Smooth muscle cell of the brain vasculature (primary cell): ENCODE results near the gene PLA2R1.

Source experiments
- DNase-seq: peaks from one replicate; pipeline ENCODE4 v3.0.0-alpha.2; 2012; ENCODE audit warnings: low read depth, low spot score

Gene PLA2R1

DNA sequence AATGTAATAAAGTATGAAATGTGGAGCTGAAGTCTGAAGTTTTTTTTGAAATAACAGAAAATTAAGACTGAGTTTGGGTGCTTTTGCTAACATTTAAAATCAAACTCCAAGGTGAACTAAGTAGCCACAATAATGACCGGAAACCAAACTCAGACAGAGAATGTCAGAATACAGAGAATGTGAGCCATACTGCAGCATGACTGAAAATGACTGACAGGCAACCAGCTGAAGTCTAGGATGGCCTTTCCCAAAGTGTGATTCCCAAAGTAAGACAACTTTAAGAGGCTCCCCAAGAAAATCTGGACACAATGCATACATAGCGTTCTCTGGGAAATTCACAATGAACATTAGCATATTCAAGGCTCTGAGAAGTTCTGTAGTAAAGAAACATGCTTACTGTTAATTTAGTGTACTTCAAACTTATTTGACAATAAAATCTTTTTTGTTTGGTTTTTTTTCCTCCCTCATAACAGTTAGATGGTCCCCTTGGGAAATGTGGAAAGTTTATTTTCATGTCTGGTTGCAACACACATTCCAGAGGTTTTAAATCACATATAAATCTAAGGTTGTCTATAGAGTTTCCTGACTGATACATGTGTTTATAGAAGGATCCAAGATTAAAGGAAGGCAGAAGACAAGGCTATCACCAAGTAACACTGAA is 28.6 kb downstream of the PLA2R1 start:
- peak; percentile 69 for DNase-seq

DNA sequence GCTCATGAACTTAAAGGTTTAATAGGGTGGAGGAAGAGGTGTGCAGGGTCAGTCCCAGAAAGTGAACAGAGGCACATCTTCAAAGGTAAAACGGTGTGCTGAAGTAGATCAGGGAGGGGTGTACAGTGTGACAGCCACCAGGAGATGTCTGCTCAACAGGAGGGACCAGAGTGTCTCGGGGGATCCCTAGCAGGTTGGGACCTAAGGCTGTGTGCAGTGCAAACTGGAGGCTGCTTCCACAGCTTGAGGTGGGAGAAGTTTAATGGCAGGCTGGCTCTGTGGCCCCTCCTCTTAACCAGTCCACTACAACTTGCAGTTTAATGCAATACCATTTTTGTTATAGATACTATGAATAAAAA is 33.2 kb downstream of the PLA2R1 start:
- no peak for DNase-seq

GRCh38 chr2:160028431-160029269 is 33.8 kb downstream of the PLA2R1 start:
- peak; percentile 9 for DNase-seq

- no peak for DNase-seq
Observed at GRCh38 chr2:160022162-160022561, 40.3 kb downstream of the PLA2R1 start.

DNA sequence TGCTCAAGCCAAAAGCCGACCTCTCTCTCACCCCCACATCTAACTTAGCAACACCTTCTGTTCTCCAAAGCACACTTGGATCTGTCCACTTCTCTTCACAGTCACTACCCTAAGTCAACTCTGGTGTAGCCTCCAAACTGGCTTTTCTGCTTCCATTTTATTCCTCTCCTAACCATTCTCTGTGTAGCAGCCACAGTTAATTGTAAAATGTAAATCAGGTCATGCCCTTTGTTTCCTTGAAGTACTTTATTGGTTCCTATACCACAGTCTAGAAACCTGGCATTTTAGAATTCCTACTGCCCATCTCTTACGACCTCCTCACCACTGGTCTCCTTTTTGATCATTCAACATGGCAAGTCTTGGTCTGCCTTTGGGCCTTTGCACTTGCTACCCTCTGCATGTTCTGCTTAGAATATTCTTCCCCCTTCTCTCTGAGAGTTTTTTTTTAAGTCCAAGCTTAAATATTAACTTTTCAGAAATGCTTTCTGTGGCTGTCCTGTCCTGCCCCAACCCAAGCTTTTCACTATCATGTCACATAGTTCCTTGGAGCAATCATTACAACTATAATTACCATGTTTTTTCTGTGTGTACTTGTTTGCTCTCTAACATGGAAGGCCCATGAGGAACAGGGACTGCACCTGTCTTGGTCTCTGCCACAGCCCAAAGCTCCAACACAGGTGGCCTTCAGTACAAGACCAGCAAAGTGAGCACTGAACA is 42.9 kb downstream of the PLA2R1 start:
- no peak for DNase-seq

DNA sequence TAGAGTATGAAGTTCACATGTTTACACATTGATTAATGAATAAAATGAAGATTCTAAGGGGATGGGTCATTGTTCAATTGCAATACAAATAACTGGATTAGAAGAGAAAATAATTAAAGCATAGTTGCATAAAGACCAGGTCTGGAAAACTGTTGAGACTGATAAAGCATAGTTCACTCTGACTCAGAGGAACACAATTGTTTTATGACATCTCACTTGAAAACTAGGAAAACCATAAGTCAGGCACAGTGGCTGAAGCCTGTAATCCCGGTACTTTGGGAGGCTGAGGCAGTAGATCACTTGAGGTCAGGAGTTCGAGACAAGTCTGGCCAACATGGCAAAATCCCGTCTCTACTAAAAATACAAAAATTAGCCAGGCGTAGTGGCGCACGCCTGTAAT is 46.7 kb downstream of the PLA2R1 start:
- DNase-seq = no peak

GRCh38 chr2:160014227-160014626 is 48.2 kb downstream of the PLA2R1 start:
- DNase-seq = no peak

DNA sequence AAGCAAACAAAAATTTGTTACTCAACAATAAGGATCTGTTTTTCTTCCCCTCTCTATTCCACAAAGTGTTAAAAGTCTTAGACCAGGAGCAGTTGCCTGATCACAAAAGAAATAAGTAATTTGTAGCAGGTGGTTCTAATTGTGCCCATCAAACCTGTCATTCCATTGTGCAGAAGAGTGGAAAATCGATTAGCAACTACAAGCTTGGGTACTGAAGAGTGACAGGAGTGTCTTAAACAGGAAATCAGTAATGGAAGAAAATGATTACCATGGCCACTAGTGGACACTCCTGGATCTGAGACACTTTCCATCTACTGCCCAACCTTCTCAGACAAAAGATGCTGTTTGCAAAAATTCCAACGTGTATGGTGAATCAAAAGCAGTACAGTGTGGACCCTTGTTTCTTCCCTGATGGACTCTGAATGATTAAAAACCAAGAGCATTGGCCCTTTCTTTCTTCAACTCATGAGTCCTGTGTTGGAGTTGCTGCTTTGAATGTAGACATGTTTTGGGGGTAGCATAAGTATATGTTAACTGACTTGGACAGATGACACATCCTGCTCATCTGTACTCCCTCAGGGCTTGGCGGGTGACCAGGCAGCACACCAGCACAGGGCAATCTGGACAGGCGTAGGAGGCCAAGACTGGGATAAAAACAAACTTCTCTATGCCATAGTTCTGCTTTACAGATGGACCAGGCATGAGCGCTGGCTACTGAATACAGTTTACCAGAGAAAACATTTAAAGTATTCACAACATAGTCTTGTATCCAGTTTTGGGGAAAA is 51.9 kb downstream of the PLA2R1 start:
- no peak for DNase-seq

DNA sequence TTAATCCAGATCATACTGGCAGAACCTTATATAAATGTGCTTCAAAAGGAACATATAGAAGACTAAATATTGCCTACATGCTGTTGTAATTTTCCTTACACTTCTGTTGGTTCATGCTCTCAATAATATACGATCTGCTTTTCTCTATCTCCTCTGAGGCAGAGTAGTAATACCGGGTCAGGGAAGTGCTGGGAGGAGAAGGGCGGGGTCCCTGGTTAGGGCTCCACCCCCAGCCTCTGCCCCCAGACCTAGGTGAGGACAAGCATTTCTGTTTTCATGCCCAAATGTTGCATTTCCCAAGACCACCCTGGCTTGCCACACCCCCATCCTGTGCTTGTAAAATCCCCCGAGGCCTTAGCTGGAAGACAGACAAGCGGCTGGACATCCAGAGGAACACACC is 55.3 kb downstream of the PLA2R1 start:
- DNase-seq = no peak

GRCh38 chr2:160006475-160006874 is 55.9 kb downstream of the PLA2R1 start:
- DNase-seq = no peak

DNA sequence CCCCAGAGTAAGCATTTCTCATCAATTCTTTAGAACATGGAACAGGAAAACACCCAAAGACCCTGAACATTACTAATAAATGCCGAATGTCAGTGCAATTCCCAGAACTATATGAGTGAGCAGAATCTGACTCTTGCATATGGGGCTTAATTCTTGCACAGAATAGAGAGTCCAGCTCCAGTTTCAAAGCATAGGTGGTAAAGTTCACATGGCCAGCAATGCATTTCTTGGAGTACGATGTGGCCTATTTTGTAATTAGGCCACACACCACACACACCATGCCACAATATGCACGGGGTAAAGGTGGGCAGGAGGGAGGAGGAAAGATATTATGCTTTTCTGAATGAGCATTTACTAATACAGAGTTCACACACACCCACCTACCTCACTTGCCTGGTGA is 56.5 kb downstream of the PLA2R1 start:
- DNase-seq = no peak

GRCh38 chr2:160005476-160005875 is 56.9 kb downstream of the PLA2R1 start:
- DNase-seq = no peak

DNA sequence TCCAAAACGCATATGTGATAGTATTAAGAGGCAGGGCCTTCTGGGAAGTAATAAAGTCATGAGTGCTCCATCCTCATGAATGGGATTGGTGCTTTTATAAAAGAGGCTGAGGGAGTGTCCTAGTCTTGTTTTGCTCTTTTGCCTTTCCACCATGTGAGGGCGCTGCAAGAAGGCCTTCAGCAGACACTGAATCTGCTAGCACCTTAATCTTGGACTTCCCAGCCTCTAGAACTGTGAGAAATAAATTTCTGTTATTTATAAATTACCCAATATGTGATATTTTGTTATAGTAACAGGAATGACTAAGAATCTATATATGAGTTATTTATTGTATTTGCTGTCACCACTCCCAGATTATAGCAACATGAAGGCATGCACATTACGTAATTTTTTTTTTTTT is 63.5 kb downstream of the PLA2R1 start:
- no peak for DNase-seq

GRCh38 chr2:159998243-159998642 is 64.2 kb downstream of the PLA2R1 start:
- DNase-seq = no peak

GRCh38 chr2:159996792-159997546 is 65.4 kb downstream of the PLA2R1 start:
- DNase-seq = no peak

DNA sequence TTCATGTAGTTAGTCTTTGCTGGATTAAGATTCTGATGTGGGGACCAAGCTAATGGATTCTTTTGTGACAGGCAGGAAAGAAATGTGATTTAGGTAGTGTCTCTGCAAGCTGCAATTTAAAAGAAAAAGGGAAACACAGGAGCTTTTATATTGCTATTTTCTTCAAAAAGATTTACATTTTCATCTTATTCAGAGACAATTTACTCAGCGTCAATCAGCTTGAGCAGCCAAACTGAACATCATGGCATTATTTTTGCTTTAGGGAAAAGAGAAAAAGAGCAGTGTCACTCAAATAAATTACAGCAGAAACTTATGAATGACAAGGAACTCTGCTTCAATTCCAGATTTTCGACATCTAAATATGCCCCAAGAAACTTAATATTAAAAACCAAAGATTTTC is 67.4 kb downstream of the PLA2R1 start:
- no peak for DNase-seq

DNA sequence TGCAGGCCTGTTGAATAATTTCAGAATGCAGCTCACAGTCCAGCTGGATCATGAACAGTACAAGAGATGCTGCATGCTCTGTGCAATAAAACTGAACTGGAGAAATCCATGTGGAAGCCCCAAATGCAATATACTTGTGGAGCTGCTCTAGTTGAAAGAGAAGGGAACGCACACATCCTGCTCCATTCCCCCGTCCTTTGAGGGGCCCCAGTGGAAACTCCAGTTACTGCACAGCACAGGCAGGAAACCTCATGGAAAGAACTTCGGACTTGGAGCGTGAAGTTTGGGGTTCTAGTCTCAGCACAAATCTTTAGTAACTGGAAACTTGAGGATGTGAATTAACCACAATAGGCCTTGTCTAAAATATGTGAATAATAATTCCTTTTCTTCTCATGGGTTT is 73.2 kb downstream of the PLA2R1 start:
- DNase-seq = no peak

DNA sequence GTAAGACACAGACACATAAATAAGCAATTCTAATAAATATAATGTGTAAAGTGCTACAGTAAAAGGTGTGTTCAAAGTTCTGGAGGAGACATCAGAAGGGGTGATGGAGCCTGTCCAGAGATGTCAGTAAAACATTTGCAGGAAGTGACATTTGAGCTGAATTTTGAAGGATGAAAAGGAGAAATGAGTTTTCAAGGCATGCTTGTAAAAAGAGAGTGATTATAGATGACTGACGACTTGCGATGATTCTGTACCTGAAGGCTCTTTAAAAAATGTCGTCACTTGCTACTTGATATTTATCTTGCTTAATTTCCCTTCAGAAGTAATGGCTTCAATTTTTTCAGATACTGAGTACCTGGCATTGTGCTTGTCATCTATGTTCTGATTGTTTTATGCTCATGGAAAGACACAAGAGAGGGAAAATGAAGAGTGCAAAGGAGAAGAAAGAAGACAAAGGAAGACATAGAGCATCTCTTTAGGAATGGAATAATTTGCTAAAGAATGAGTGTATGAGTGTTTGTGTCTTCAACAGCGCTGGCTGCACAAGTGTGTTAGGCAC is 73.9 kb downstream of the PLA2R1 start:
- no peak for DNase-seq

GRCh38 chr2:159987181-159987580 is 75.2 kb downstream of the PLA2R1 start:
- DNase-seq = no peak

- DNase-seq = no peak
Observed at GRCh38 chr2:159985656-159986055, 76.8 kb downstream of the PLA2R1 start.

DNA sequence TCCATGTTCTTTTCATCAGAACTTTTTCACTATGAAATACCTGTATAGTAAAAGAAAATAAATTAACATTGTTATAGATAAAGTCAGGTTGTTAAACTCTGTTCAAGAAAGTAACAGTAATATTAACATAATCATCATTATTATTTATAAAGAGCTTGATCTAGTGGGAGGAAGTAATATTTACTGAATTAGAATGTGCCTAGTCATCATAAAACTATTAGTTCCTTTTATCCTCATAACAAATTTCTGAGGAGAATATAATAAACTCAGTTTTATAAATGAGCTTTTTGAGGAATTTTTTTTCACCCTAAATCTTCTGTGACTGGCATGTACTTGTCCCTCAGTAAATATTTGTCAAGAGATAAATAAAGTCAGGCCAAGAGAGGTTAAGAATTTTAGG is 78.4 kb downstream of the PLA2R1 start:
- DNase-seq = no peak
